ENCODE measurements around the gene SEPTIN5.

The SEPTIN5 gene

DNA sequence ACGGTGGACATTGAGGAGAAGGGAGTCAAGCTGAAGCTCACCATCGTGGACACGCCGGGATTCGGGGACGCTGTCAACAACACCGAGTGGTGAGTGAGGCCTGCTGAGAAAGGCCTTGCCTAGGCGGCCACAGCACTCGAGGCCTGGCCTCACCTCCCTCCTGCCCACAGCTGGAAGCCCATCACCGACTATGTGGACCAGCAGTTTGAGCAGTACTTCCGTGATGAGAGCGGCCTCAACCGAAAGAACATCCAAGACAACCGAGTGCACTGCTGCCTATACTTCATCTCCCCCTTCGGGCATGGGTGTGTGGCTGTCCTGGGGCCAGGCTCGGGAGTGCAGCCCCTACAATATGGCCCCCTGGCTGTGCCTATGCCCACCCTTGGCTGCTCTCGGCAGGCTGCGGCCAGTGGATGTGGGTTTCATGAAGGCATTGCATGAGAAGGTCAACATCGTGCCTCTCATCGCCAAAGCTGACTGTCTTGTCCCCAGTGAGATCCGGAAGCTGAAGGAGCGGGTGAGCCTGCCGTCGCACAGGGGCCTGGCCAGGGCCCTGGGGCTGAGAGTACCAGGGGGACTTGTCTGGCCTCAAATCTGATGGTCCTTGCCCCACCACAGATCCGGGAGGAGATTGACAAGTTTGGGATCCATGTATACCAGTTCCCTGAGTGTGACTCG, 6.0 kb downstream of the SEPTIN5 start:
- TF ChIP-seq, protein P1, sequence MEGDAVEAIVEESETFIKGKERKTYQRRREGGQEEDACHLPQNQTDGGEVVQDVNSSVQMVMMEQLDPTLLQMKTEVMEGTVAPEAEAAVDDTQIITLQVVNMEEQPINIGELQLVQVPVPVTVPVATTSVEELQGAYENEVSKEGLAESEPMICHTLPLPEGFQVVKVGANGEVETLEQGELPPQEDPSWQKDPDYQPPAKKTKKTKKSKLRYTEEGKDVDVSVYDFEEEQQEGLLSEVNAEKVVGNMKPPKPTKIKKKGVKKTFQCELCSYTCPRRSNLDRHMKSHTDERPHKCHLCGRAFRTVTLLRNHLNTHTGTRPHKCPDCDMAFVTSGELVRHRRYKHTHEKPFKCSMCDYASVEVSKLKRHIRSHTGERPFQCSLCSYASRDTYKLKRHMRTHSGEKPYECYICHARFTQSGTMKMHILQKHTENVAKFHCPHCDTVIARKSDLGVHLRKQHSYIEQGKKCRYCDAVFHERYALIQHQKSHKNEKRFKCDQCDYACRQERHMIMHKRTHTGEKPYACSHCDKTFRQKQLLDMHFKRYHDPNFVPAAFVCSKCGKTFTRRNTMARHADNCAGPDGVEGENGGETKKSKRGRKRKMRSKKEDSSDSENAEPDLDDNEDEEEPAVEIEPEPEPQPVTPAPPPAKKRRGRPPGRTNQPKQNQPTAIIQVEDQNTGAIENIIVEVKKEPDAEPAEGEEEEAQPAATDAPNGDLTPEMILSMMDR (IDR thresholded peaks at IDR 0.05; ENCODE audit: low read depth, low read length): no peak

DNA sequence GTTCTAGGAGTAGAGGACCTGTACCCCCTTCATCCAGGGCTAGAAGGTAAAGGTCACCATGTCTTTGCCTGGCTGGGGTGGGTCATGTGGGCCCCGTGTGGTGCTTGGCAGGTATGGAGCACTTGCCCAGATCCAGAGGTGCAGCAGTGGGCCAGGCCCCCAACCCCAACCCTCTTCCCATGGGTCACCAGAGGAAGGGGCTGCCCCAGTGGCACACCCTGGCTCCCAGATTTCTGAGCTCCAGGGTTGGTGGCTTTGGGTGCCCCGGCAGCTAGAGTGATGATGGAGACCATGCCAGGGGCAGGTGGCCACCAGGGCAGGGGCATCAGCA, 6.7 kb downstream of the SEPTIN5 start:
- Histone ChIP-seq H3K36me3 (peaks cover 43% of the 10 kb centered on the region), H3K27ac (no peak overlapping the region), H3K27me3 (ENCODE audit: insufficient read depth, low read depth, severe bottlenecking) (no peaks in the 10 kb centered on the region), H3K4me3 (ENCODE audit: low read depth, low read length) (no peak overlapping the region), H3K9me3 (ENCODE audit: severe bottlenecking) (no peaks in the 10 kb centered on the region)
- TF ChIP-seq, protein P1 (IDR thresholded peaks at IDR 0.05; ENCODE audit: low read depth, low read length): no peak
- no peak for DNase-seq

More for the DNA sequence above, 6.0 kb downstream of the SEPTIN5 start:
- no peak for DNase-seq
- Histone ChIP-seq H3K9me3 (ENCODE audit: severe bottlenecking) (no peaks in the 10 kb centered on the region), H3K36me3 (peaks cover 43% of the 10 kb centered on the region), H3K27ac (no peak overlapping the region), H3K4me3 (ENCODE audit: low read depth, low read length) (no peak overlapping the region), H3K27me3 (ENCODE audit: insufficient read depth, low read depth, severe bottlenecking) (no peaks in the 10 kb centered on the region)

DNA sequence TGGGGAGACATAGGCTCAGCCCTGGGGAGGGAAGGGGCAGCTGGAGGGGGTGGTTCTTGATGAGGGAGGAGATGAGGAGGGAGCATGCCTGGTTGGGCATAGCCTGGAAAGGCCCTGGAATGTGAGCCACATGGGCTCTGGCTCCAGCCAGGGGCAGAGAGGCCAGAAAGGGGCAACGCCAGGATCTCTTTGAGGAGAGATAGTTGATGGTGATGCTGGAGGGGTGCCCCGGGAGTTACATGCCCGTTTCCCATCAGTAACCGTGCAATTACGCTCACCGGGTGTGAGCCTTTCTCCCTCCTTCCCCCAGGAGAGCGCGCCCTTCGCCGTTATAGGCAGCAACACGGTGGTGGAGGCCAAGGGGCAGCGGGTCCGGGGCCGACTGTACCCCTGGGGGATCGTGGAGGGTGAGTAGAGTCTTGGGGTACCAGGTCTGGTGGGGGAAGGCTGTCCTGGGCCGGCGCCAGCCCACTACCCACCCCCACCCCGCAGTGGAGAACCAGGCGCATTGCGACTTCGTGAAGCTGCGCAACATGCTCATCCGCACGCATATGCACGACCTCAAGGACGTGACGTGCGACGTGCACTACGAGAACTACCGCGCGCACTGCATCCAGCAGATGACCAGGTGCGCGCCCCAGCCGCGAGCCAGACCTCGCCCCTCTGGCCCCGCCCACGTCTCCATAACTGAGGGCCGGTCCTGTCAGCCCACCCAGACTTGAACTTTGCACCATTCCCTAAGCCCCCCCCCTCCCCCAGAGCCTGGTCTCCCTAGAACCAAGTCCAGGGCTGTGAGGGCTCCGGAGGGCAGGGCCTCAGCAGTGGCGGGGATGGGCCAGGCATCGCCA, 7.3 kb downstream of the SEPTIN5 start:
- Histone ChIP-seq H3K36me3 (peaks cover 43% of the 10 kb centered on the region), H3K9me3 (ENCODE audit: severe bottlenecking) (no peaks in the 10 kb centered on the region), H3K27ac (no peak overlapping the region), H3K27me3 (ENCODE audit: insufficient read depth, low read depth, severe bottlenecking) (no peaks in the 10 kb centered on the region), H3K4me3 (ENCODE audit: low read depth, low read length) (no peak overlapping the region)
- DNase-seq: no peak
- TF ChIP-seq, protein P1 (IDR thresholded peaks at IDR 0.05; ENCODE audit: low read depth, low read length): no peak

DNA sequence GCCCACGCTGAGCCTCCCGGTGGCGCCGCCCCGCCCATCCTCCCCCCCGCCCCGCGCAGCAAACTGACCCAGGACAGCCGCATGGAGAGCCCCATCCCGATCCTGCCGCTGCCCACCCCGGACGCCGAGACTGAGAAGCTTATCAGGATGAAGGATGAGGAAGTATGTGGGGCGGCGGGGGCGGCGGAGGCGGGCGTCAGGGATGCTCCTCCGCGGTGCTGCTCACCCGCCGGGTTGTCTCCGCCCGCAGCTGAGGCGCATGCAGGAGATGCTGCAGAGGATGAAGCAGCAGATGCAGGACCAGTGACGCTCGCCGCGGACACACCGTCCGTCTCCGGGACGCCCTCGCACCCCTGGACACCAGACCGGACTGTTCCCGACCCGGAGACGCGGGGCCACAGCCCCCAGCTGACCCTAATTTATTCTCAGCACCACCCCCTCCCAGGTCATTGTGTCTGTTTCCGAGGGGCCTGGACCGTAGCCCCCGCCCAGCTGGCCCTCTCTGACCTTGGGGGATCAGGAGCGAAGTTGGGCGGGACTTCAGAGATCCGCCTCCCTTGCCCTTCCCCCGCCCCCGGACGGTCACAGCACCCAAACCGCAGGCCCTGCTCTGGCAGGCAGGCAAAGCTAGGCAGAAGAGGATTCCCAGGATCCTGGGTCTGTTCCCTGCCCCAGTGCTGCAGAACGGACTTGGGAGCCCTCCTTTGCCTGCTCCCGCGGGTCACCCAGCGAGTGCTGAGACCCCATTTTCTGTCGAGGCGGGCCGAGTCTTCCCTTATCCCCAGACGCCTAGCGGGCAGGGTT, 8.1 kb downstream of the SEPTIN5 start:
- Histone ChIP-seq H3K27me3 (ENCODE audit: insufficient read depth, low read depth, severe bottlenecking) (no peaks in the 10 kb centered on the region), H3K9me3 (ENCODE audit: severe bottlenecking) (no peaks in the 10 kb centered on the region), H3K27ac (no peak overlapping the region), H3K4me3 (ENCODE audit: low read depth, low read length) (no peak overlapping the region), H3K36me3 (peaks cover 43% of the 10 kb centered on the region)
- TF ChIP-seq, protein P1 (IDR thresholded peaks at IDR 0.05; ENCODE audit: low read depth, low read length): no peak
- no peak for DNase-seq

DNA sequence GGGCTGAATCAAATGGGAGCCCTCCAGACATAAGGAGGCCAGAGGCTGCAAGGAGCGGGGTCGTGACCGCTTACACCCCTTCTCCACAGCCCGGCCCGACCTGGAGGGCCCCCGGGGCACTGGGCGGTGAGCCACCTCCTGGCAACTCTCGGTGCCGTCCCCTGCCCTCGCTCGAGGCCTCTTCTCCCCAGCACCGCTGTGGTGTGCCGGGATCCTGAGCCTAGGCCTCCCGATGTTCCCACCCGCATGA, 8.6 kb downstream of the SEPTIN5 start:
- TF ChIP-seq, protein P1 (IDR thresholded peaks at IDR 0.05; ENCODE audit: low read depth, low read length): no peak
- H3K36me3 ChIP-seq: peaks cover 40% of the 10 kb centered on the region
- no peaks in the 10 kb centered on the region for H3K27me3 ChIP-seq (ENCODE audit: insufficient read depth, low read depth, severe bottlenecking)
- no peak overlapping the region for H3K4me3 ChIP-seq (ENCODE audit: low read depth, low read length)
- no peaks in the 10 kb centered on the region for H3K9me3 ChIP-seq (ENCODE audit: severe bottlenecking)
- DNase-seq: no peak
- H3K27ac ChIP-seq: no peak overlapping the region
